Measurements from ENCODE around the gene TMEM271. TPM values are rescaled to one million over a fixed set of nuclear protein-coding genes. Genes with fewer than 3 reads are reported as not detected.
"Not testable (repeated sequence)": the region's sequence is repeated elsewhere in the genome, so short reads cannot be mapped to it uniquely, and the experiment has no call there.

TMEM271 gene
- total RNA-seq, 1 donor from 2014 or later = not detected

GRCh38 chr4:566035-566434 lies 10.1 kb downstream of the TMEM271 start:
- Histone ChIP-seq H3K9me3 (no peaks in the 10 kb centered on the region), H3K4me1 (no peaks in the 10 kb centered on the region), H3K27ac (no peak overlapping the region), H3K4me3 (no peak overlapping the region), H3K27me3 (ENCODE audit: low read depth) (peaks cover 16% of the 10 kb centered on the region), H3K36me3 (no peaks in the 10 kb centered on the region)
- intact Hi-C loops (cut with DNase I) = no loop called here
- ATAC-seq = no peak
- no peak for DNase-seq
- TF ChIP-seq CTCF (IDR thresholded peaks at IDR 0.05) = no peak

- ATAC-seq; H3K4me1 ChIP-seq; H3K27ac ChIP-seq; H3K36me3 ChIP-seq; intact Hi-C loops (cut with DNase I); DNase-seq; H3K9me3 ChIP-seq; H3K4me3 ChIP-seq: not testable (repeated sequence)
- H3K27me3 ChIP-seq (ENCODE audit: low read depth) = peaks cover 16% of the 10 kb centered on the region
These were observed 10.5 kb downstream of the TMEM271 start for GRCh38 chr4:565614-566013.

- intact Hi-C loops (cut with DNase I); H3K27ac ChIP-seq; H3K4me1 ChIP-seq; H3K36me3 ChIP-seq; ATAC-seq; H3K9me3 ChIP-seq; DNase-seq; H3K4me3 ChIP-seq; H3K27me3 ChIP-seq (ENCODE audit: low read depth): not testable (repeated sequence)
These were observed 13.6 kb downstream of the TMEM271 start for GRCh38 chr4:562458-562857.

GRCh38 chr4:561426-561825 lies 14.7 kb downstream of the TMEM271 start:
- intact Hi-C loops (cut with DNase I) = no loop called here
- ATAC-seq (no peak), DNase-seq (no peak)
- Histone ChIP-seq H3K4me3 (no peak overlapping the region), H3K27ac (no peak overlapping the region), H3K36me3 (no peaks in the 10 kb centered on the region), H3K4me1 (no peaks in the 10 kb centered on the region), H3K9me3 (no peaks in the 10 kb centered on the region), H3K27me3 (ENCODE audit: low read depth) (no peaks in the 10 kb centered on the region)
- TF ChIP-seq CTCF (IDR thresholded peaks at IDR 0.05) = no peak

GRCh38 chr4:560731-561291 lies 15.3 kb downstream of the TMEM271 start:
- no peaks in the 10 kb centered on the region for H3K4me1 ChIP-seq
- ATAC-seq = no peak

GRCh38 chr4:560061-560460 lies 16.0 kb downstream of the TMEM271 start:
- TF ChIP-seq CTCF (IDR thresholded peaks at IDR 0.05) = no peak
- H3K4me3 ChIP-seq = no peak overlapping the region
- H3K27ac ChIP-seq = no peak overlapping the region
- no peaks in the 10 kb centered on the region for H3K4me1 ChIP-seq
- ATAC-seq (no peak), DNase-seq (no peak)
- H3K9me3 ChIP-seq = no peaks in the 10 kb centered on the region
- H3K27me3 ChIP-seq (ENCODE audit: low read depth) = no peaks in the 10 kb centered on the region
- H3K36me3 ChIP-seq = no peaks in the 10 kb centered on the region
- intact Hi-C loops (cut with DNase I) = no loop called here

More at GRCh38 chr4:560731-561291, 15.3 kb downstream of the TMEM271 start:
- no peak for DNase-seq
- H3K27ac ChIP-seq = no peak overlapping the region
- no peaks in the 10 kb centered on the region for H3K9me3 ChIP-seq
- H3K36me3 ChIP-seq = no peaks in the 10 kb centered on the region
- intact Hi-C loops (cut with DNase I) = no loop called here
- no peak overlapping the region for H3K4me3 ChIP-seq
- no peak for TF ChIP-seq CTCF (IDR thresholded peaks at IDR 0.05)
- no peaks in the 10 kb centered on the region for H3K27me3 ChIP-seq (ENCODE audit: low read depth)

All from lower lobe of right lung (tissue), 2 donors.